Embryonic facial prominence (tissue), 1 donor: ENCODE data around the gene EIF1AX.
"Not testable (repeated sequence)": the region's sequence is repeated elsewhere in the genome, so short reads cannot be mapped to it uniquely, and the experiment has no call there.

ENCODE experiments used
- DNase-seq: peaks from one replicate; pipeline ENCODE4 v3.0.0-alpha.2; 2016; ENCODE audit errors: extremely low spot score

EIF1AX gene

DNA sequence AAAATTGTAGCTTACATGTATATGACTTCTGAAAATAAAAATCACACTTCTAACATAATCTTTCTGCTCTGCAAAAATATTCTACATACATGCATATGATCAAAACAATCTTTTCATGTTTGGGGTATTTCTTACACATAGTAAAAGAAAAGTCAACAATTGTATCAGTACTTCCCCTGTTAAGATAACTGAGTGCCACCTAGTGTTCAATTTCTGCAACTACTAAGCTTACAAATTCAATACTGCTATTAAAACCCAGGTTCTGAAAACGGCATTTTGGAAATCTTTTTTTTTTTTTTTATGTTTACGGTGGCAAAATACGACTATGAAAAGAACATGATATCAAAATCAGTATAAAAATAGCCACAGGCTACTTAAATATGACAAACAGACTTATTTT, 14.2 kb downstream of the EIF1AX start:
- DNase-seq: not testable (repeated sequence)

DNA sequence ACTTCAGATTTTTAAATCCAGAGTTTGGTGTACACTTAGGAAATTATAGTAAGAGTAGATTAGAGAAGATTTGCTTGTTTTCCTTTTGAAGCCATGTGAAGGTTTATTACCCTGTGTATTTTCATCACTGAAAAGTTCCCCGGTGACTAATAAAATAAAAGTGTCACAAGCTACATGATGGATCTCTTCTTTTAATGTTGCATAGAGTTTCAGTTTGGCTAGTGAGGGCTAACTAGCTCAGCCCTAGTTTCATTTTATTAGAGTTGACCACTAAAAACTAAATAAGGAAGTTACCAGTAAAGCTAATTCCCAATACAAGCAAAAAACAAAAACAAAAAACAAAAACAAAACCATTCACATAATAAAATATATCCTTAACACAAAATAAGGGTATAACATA, 14.8 kb downstream of the EIF1AX start:
- not testable (repeated sequence) for DNase-seq

DNA sequence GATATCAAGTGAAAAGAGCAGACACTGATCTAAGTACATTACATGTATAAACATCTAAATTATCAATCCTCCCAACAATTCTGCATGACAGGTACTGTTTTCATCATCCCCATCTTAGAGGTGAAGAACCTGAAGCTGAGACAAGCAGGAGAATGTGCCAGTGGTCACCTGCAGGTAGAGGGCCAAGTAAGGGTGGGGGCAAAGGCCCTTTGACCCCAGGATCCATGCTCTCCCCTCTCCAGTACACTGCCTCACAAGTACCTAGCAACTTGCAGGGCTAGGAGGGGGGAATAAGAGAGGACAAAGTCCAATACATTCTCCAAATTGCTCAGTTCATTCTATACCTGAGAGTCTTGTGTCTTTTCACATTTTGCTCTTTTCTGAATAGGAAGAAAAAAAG, 16.7 kb downstream of the EIF1AX start:
- DNase-seq: no peak

DNA sequence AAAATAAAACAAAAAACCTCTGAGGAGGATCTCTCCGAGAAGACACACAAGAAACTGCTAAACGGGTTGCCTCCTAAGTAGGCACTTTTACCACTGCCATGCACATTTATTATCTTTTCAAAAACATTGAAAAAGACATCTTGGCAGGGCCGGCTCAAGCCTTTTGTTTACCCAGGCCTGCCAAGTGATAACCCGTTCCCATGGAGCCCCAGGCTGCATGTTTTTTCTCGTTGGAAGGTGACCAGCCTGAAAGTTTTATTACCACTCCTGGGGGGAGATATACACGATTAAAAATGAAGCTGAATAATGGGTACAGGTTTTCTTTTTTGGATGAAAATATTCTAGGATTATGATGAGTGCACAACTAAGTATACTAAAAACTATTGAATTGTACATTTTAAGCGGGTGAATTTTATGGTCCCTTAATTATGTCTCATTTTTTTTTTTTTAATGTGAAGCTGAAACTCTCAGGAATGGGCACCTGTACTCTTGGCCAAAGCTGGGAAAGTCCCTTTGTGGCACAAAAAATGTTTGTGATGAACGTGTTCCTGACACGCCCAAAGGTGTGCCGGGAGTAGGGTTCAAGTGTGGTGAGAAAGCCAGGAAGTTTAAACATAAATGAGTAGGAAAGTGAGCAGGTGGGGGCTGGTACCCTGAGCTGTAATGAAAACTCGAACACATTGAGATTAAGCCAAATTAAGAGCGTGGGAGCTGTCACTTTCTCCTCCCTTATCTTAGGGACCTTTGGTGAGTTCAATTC, 23.4 kb downstream of the EIF1AX start:
- DNase-seq: no peak

DNA sequence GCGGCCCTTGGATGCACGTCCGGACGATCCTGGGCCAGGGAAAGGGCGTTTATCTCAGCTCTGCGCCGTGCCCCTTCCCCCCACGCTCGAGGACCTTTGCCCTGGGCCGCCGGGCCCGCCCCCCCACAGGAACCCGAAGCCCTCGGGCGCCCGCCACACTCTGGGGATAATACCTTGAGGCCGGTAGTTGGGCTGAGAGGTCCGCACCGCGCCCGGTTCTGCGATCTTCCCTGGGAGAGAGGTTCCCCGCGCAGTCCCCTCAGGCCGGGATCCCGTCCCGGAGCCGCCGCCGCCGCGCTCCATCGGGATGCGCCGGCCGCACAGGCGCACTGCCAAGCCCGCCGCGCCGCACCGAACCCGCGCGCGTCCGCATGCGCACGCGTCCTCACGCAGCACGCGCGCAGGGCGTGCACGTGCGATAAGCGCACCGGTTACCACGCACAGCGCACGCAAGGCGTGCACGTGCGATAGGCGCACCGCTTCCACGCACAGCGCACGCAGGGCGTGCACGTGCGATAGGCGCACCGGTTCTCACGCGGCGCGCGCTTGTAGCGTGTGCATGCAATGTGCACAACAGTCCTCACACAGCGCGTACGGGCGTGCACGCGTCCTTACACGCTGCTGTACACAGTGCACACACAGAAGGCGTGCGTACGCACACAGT, 24.9 kb downstream of the EIF1AX start, which contains the start of gene MAP7D2:
Gene MAP7D2, minus strand, starts transcription at position 331 of the 664 bp plus-strand sequence. Its CDS starts 28 bp downstream, at position 303.
- DNase-seq: no peak

DNA sequence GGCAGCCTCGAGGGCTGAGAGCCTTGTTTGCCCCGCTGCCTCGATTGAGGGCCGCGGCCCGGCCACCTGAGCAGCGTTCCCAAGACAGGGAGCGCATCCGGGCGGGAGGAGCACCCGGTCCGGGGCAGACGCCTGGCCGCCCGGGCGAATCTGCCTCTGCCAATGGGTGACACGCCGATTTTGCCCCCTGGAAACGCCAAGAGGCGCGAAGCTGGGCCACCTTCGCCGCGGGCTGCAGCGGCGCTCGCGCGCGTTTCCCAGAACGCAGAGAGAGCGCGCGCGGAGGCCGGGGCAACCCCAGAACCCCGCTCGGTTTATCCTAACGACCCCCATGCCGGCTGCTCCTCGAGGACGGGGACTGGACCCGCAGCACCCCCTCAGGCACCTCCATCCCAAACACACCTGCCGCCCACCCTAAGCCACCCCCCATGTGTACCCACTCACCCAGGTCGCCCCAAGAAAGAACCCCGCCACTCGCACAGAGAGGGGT, 25.5 kb downstream of the EIF1AX start:
- no peak for DNase-seq

DNA sequence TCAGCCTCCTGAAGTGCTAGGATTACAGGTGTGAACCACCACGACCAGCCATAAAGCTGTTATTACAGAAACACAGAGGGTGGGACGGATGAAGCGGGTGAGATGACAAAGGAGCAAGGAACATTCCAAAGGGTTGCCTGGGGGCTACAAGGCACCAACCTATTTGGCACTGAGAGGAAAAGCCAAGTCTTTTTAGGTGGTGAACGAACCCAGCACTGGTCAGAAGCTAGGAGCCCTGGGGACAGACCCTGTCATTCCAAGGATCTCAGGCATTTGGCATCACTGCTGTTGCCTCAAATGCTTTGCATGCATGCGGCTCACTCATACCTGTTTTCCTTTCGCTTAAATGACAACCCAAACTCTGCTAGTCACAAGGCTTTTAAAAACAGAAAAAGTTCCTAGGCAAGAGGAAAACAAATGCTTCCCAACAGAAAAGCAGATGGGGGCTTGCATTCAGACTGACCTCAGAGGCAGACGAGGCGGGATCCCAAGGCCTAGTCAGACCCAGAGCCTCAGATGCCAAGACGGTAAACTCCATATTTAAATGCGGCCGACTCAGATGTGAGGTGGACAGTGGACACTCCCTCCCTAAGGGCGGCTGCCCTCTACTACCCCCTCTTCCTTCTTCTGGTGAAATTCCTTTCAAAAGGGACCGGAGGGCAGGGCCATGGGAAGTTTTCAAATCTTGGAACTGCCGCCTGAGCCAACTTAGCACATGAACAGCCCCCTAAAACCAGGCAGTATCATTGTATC, 29.4 kb downstream of the EIF1AX start:
- DNase-seq: no peak

DNA sequence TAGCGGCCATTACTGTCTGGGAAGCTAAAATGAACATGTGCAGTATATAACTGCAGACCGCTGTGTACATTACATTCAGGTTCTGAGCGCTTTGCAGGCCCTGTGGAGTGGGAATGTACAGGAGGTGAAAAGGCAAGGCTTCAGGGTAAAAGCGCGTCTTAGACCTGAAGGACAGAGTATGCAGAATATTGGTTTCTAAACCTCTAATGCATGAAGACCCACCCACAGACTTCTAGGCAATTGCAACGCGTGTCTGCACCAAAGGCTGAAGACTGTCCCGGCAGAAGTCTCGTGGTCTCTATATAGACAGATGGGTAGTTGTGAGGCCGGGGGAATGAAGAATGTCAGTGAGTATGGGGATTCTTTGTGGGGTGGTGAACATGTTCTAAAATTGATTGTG, 30.4 kb downstream of the EIF1AX start:
- no peak for DNase-seq

DNA sequence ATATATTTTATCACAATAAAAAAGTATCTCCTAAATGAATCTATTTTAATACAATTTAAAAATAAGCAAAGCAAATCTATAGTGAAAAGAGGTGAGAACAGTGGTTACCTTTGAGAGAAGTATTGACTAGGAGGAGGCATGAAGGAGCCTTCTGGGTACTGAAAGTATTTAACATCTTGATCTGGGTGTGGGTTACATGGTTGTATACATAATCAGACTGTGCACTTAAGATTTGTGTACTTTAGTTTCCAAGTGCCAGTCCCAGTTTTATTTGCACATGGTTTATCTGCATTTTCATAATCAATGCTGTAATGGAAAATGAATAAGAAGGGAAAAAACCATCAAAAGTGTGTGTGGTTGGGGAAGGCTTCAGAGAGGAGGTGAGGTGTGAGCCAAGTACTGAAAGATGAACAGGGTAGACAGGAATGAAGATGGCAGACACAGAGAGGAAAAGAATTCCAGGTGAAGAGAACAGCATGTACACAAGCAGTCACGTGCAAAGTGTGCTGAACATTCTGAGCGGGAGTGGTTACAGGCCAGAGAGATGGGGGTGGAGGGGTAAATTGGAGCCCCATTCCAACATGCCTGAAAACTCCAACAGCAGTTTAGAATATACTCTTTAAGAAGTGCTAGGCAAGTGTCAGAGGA, 39.6 kb downstream of the EIF1AX start:
- DNase-seq: no peak

DNA sequence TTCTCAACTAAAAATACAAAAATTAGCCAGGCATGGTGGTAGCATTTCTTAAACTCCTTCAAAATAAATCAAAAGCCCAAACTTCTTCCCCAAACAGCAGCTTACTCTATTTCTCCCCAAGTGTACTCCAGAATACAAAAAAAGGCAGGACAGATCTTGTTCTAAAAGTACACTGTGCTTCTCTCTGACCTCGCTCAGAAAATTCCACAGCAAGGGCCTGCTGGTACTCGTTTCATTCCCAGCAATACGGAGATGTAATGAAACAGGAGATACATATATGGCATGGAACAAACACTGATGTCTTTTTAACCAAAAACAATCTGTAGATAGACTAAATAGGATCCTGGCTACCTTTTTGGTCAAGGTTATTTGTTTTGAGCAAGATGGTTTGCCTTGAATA, 50.1 kb downstream of the EIF1AX start:
- no peak for DNase-seq

DNA sequence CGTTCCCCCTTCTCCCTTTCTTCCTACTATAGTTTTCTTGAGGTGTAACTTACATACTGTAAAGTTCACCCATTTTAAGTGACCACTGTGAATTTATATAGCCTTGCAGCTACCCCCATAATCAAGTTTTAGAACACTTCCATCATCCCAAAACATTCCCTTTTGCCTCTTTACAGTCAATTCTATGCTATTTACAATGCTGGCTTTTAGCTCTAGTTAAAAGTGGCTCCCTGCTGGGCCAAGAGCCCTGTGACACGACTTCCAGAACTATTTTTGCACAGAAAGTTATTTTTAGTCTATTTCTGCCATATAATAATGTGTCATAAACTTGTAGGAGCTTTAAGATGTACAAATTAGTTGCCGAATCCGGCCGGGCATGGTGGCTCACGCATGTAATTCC, 51.8 kb downstream of the EIF1AX start:
- no peak for DNase-seq

DNA sequence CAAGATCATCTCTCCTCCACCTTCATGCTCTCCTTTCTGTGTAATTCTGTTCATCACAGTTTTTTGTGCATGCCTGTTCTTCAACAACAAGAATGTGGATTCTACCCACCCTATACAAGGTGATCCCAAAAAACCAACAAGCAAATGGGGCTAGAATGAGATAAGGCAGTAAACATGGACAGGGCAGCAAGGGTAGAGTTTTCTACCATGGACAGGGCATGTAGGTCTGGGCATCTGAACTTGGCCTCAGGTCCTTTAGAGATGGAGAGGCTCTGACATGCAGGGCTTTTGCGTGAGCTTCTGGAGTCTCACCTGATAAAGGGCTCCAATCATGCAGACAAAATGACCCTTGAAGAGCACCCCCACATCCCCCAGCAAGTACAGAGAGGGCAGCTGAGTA, 61.4 kb downstream of the EIF1AX start:
- DNase-seq: no peak
